Ishikawa (cell line): Measurements from ENCODE around the gene CHIT1.

Source experiments
- CEBPB ChIP-seq: IDR thresholded peaks from 2 replicates; pipeline ENCODE4 v1.6.1; 2012
- CREB1 ChIP-seq: IDR thresholded peaks from 2 replicates; pipeline ENCODE4 v1.6.1; 2012; ENCODE audit warnings: low read depth
- EGR1 ChIP-seq: IDR thresholded peaks from 2 replicates; pipeline ENCODE4 v1.6.1; 2012
- EP300 ChIP-seq: IDR thresholded peaks from 2 replicates; pipeline ENCODE4 v1.6.1; 2012; ENCODE audit warnings: borderline replicate concordance
- FOXM1 ChIP-seq: IDR thresholded peaks from 2 replicates; pipeline ENCODE4 v1.6.1; 2012; ENCODE audit warnings: low read depth, borderline replicate concordance
- NFIC ChIP-seq: IDR thresholded peaks from 2 replicates; pipeline ENCODE4 v1.6.1; 2012
- RAD21 ChIP-seq: IDR thresholded peaks from 2 replicates; pipeline ENCODE4 v1.6.1; 2012; ENCODE audit warnings: low read depth
- TAF1 ChIP-seq: IDR thresholded peaks from 2 replicates; pipeline ENCODE4 v1.6.1; 2012; ENCODE audit warnings: low read depth, mild to moderate bottlenecking
- TCF12 ChIP-seq: IDR thresholded peaks from 2 replicates; pipeline ENCODE4 v1.6.1; 2012; ENCODE audit warnings: low read depth
- TEAD4 ChIP-seq: IDR thresholded peaks from 2 replicates; pipeline ENCODE4 v1.6.1; 2012
- USF1 ChIP-seq: IDR thresholded peaks from 2 replicates; pipeline ENCODE4 v1.6.1; 2012
- YY1 ChIP-seq: IDR thresholded peaks from 2 replicates; pipeline ENCODE4 v1.6.1; 2012; ENCODE audit warnings: low read depth
- ZBTB7A ChIP-seq: IDR thresholded peaks from 2 replicates; pipeline ENCODE4 v1.6.1; 2012; ENCODE audit warnings: low read depth
- TF ChIP-seq, protein P1 (sequence below): IDR thresholded peaks from 2 replicates; pipeline ENCODE4 v1.6.1; 2012; ENCODE audit warnings: low read depth, mild to moderate bottlenecking
- TF ChIP-seq, protein P2 (sequence below): IDR thresholded peaks from 2 replicates; pipeline ENCODE4 v1.6.1; 2012

CHIT1 gene

DNA sequence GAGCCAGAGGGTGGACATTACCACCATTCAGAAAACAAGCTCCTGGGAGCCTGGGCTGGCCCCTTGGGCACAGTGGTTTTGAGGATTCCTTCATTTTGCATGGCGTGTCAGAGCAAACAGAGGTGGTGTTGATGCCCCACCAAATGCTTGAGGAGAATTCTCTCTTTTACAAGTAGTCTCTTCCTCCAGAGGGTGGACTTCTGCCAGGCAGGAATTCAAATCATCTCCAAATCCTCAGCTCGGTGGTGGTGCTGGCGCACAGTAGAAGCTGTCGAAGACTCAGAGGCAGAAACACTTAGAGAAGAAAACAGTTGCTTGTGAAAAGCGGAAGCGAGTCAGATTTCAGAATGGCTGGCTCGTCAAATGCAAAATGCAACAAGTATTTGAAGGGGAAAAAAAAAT lies 39.5 kb downstream of the CHIT1 start:
- no peak for TF ChIP-seq CREB1
- TF ChIP-seq CEBPB = no peak
- TF ChIP-seq TAF1 = no peak
- TF ChIP-seq TCF12 = no peak
- TF ChIP-seq, protein P1, sequence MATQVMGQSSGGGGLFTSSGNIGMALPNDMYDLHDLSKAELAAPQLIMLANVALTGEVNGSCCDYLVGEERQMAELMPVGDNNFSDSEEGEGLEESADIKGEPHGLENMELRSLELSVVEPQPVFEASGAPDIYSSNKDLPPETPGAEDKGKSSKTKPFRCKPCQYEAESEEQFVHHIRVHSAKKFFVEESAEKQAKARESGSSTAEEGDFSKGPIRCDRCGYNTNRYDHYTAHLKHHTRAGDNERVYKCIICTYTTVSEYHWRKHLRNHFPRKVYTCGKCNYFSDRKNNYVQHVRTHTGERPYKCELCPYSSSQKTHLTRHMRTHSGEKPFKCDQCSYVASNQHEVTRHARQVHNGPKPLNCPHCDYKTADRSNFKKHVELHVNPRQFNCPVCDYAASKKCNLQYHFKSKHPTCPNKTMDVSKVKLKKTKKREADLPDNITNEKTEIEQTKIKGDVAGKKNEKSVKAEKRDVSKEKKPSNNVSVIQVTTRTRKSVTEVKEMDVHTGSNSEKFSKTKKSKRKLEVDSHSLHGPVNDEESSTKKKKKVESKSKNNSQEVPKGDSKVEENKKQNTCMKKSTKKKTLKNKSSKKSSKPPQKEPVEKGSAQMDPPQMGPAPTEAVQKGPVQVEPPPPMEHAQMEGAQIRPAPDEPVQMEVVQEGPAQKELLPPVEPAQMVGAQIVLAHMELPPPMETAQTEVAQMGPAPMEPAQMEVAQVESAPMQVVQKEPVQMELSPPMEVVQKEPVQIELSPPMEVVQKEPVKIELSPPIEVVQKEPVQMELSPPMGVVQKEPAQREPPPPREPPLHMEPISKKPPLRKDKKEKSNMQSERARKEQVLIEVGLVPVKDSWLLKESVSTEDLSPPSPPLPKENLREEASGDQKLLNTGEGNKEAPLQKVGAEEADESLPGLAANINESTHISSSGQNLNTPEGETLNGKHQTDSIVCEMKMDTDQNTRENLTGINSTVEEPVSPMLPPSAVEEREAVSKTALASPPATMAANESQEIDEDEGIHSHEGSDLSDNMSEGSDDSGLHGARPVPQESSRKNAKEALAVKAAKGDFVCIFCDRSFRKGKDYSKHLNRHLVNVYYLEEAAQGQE = no peak
- no peak for TF ChIP-seq TEAD4
- no peak for TF ChIP-seq FOXM1
- no peak for TF ChIP-seq RAD21
- TF ChIP-seq, protein P2, sequence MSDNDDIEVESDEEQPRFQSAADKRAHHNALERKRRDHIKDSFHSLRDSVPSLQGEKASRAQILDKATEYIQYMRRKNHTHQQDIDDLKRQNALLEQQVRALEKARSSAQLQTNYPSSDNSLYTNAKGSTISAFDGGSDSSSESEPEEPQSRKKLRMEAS = no peak
- TF ChIP-seq ZBTB7A = no peak
- TF ChIP-seq NFIC = no peak
- no peak for TF ChIP-seq USF1
- no peak for TF ChIP-seq EP300
- TF ChIP-seq EGR1 = no peak
- no peak for TF ChIP-seq YY1

GRCh38 chr1:203188686-203189232 lies 40.7 kb downstream of the CHIT1 start:
- TF ChIP-seq, protein P1 = no peak
- no peak for TF ChIP-seq ZBTB7A
- TF ChIP-seq EP300 = no peak
- TF ChIP-seq USF1 = no peak
- no peak for TF ChIP-seq RAD21
- TF ChIP-seq YY1 = no peak
- TF ChIP-seq TCF12 = no peak
- no peak for TF ChIP-seq TEAD4
- TF ChIP-seq NFIC = no peak
- TF ChIP-seq CREB1 = no peak
- no peak for TF ChIP-seq FOXM1
- TF ChIP-seq EGR1 = no peak
- TF ChIP-seq, protein P2 = no peak
- no peak for TF ChIP-seq TAF1

DNA sequence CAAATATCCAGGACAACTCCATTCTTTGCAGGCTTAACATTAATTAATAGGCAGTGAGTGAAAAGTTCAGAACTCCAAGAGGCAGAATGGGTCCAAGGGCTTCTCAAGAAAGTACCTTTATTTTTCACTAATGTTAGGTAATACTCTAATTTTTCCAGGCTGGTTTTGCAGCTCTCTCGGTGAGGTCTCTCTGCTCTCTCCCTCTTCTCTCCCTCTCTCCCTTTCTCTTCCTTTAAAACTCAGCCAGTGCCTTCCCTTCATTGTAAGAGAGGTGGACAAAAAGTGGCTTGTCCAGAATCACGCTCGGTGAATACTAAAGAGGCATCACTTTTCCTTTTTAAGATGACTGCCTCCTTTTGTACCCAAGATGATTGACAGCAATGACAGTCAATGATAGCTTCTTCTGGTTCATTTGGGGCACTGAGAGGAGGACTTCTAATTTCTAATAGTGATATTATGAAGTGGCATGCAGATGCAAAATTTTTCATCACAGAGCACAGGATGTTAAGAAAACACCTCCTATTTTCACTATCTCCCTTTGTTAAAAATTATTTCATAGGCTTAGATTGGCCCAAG lies 41.7 kb downstream of the CHIT1 start:
- TF ChIP-seq TEAD4 = no peak
- no peak for TF ChIP-seq ZBTB7A
- TF ChIP-seq EGR1 = no peak
- TF ChIP-seq, protein P1 = no peak
- TF ChIP-seq TCF12 = no peak
- TF ChIP-seq TAF1 = no peak
- no peak for TF ChIP-seq NFIC
- TF ChIP-seq FOXM1 = no peak
- TF ChIP-seq YY1 = no peak
- no peak for TF ChIP-seq EP300
- no peak for TF ChIP-seq USF1

DNA sequence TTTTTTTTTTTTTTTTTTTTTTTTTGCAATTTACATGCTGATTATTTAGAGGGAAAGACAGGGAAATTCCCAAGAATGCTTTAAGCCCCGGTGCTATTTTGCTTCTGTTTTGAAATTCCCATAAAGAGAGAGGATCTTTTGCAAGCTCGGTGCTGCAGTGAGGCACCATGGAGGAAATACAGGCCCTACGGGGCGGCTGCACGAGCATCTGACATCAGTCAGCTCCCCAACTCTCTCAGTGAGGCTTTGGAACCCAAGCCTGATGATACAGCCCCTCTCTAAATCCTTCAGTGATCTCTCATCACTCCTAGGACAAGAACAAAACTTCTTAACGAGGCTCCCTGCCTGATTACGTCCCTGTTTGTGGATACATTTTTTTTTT lies 42.2 kb downstream of the CHIT1 start:
- TF ChIP-seq ZBTB7A (no peak), FOXM1 (no peak), EP300 (no peak), CEBPB (no peak), TEAD4 (no peak), RAD21 (no peak), TAF1 (no peak), CREB1 (no peak), NFIC (no peak), YY1 (no peak), TCF12 (no peak), USF1 (no peak)
- TF ChIP-seq, protein P1 = no peak
- TF ChIP-seq, protein P2 = no peak
